SK-N-SH (cell line): ENCODE data around the gene TMED8. TPM values are rescaled to one million over a fixed set of nuclear protein-coding genes. Genes with fewer than 3 reads are reported as not detected.

Experiments
- CTCF ChIA-PET: fragments of 300-600, 350-600 bp; formaldehyde crosslinking; extraction: SDS; loops from one replicate; lab custom pipeline; 2021; lab: Yijun Ruan, JAX
- POLR2A ChIA-PET: fragments of 350-600 bp; sonication (Branson Sonifier 250); formaldehyde crosslinking; extraction: SDS; loops from one replicate; lab custom pipeline; 2020; ENCODE audit warnings: antibody characterized with exemption, inconsistent platforms; lab: Yijun Ruan, JAX
- DNase-seq: peaks from one replicate; pipeline ENCODE4 v3.0.0; 2012
- H2AFZ ChIP-seq: fragments of 200-600 bp; sonication (generic); 2 replicates; pipeline ENCODE4 v1.8.1; 2016; ENCODE audit warnings: antibody characterized with exemption, mild to moderate bottlenecking, low read depth
- H3F3A ChIP-seq: fragments of 200-600 bp; sonication (generic); replicated peaks from 2 replicates; pipeline ENCODE3; 2016; ENCODE audit warnings: antibody characterized with exemption, mild to moderate bottlenecking; ENCODE audit not compliant: insufficient read depth
- H3K27ac ChIP-seq, 2 experiments: fragments of 200-500 bp in 1 of 2; fragments of 200-600 bp in 1 of 2; sonication (Bioruptor generic) in 1 of 2; sonication (generic), shearing (Covaris generic) in 1 of 2; 2 replicates each; pipeline versions ENCODE4 v1.5.1 to v1.6.1; 2014 to 2016; ENCODE audit warnings: low read depth in 2 of 2, inconsistent platforms in 1 of 2, low read length in 1 of 2, mild to moderate bottlenecking in 1 of 2, mixed read lengths in 1 of 2
- H3K27me3 ChIP-seq: fragments of 200-600 bp; sonication (generic), shearing (Covaris generic); 2 replicates; pipeline ENCODE4 v1.6.1; 2016; ENCODE audit warnings: mixed run types; ENCODE audit not compliant: insufficient read depth
- H3K36me3 ChIP-seq, 2 experiments: fragments of 200-500 bp in 1 of 2; fragments of 200-600 bp in 1 of 2; sonication (Bioruptor generic) in 1 of 2; sonication (generic) in 1 of 2; replicated peaks in 1 of 2; 2 replicates each; pipeline versions ENCODE3 to v1.5.1; 2014 to 2016; ENCODE audit warnings: low read length in 1 of 2, mild to moderate bottlenecking in 1 of 2; ENCODE audit not compliant: insufficient read depth in 2 of 2, control insufficient read depth in 1 of 2
- H3K4me1 ChIP-seq, 2 experiments: fragments of 200-500 bp in 1 of 2; fragments of 200-600 bp in 1 of 2; sonication (Bioruptor generic) in 1 of 2; sonication (generic), shearing (Covaris generic) in 1 of 2; 2 replicates each; pipeline versions ENCODE4 v1.5.1 to v1.6.1; 2014 to 2016; ENCODE audit warnings: low read depth in 1 of 2, low read length in 1 of 2, mixed run types in 1 of 2; ENCODE audit not compliant: insufficient read depth in 2 of 2, control insufficient read depth in 1 of 2
- H3K4me2 ChIP-seq: fragments of 200-600 bp; sonication (generic), shearing (Covaris generic); 2 replicates; pipeline ENCODE4 v1.6.1; 2017; ENCODE audit warnings: mixed run types
- H3K4me3 ChIP-seq, 2 experiments: fragments of 200-500 bp in 1 of 2; fragments of 200-600 bp in 1 of 2; sonication (Bioruptor generic) in 1 of 2; sonication (generic), shearing (Covaris generic) in 1 of 2; 2 replicates each; pipeline versions ENCODE4 v1.5.1 to v1.8.1; 2014 to 2016; ENCODE audit warnings: low read depth in 2 of 2, inconsistent platforms in 1 of 2, low read length in 1 of 2, mild to moderate bottlenecking in 1 of 2, mixed read lengths in 1 of 2, moderate library complexity in 1 of 2
- H3K79me2 ChIP-seq: fragments of 200-600 bp; sonication (generic); 2 replicates; pipeline ENCODE4 v1.8.1; 2017; ENCODE audit warnings: mild to moderate bottlenecking; ENCODE audit not compliant: insufficient read depth
- H3K9ac ChIP-seq: fragments of 200-600 bp; sonication (generic); 2 replicates; pipeline ENCODE4 v1.6.1; 2017; ENCODE audit warnings: mixed run types
- H3K9me2 ChIP-seq: fragments of 200-600 bp; sonication (generic); 2 replicates; pipeline ENCODE4 v1.6.1; 2017; ENCODE audit warnings: mixed run types
- H3K9me3 ChIP-seq: fragments of 200-600 bp; sonication (generic); 2 replicates; pipeline ENCODE4 v1.6.1; 2017; ENCODE audit warnings: mixed run types, mild to moderate bottlenecking, moderate library complexity
- H4K20me1 ChIP-seq: fragments of 200-600 bp; sonication (generic); 2 replicates; pipeline ENCODE4 v1.6.1; 2017; ENCODE audit warnings: mild to moderate bottlenecking, mixed run types; ENCODE audit not compliant: insufficient read depth
- CHD2 ChIP-seq: fragments of 150-350 bp; IDR thresholded peaks from 2 replicates; pipeline ENCODE4 v1.6.1; 2018; ENCODE audit warnings: low read length; ENCODE audit not compliant: partially characterized antibody
- ELF1 ChIP-seq: IDR thresholded peaks from 2 replicates; pipeline ENCODE4 v1.4.0; 2012
- EP300 ChIP-seq, 2 experiments: IDR thresholded peaks; 2 replicates each; pipeline versions ENCODE4 v1.4.0 to v1.6.1; 2012; ENCODE audit warnings: borderline replicate concordance in 1 of 2, low read depth in 1 of 2, low read length in 1 of 2
- EZH2phosphoT487 ChIP-seq: fragments of 200-600 bp; sonication (generic); IDR thresholded peaks from 2 replicates; pipeline ENCODE4 v1.6.1; 2017; ENCODE audit warnings: low read depth, mixed run types, mild to moderate bottlenecking, antibody characterized with exemption, moderate library complexity, borderline replicate concordance
- GABPA ChIP-seq: IDR thresholded peaks from 2 replicates; pipeline ENCODE4 v1.4.0; 2012; ENCODE audit warnings: low read depth, mild to moderate bottlenecking
- MAX ChIP-seq: IDR thresholded peaks from 2 replicates; pipeline ENCODE4 v1.4.0; 2012; ENCODE audit warnings: low read depth
- MEF2A ChIP-seq: IDR thresholded peaks from 2 replicates; pipeline ENCODE4 v1.4.0; 2012; ENCODE audit warnings: low read depth, borderline replicate concordance
- MXI1 ChIP-seq: IDR thresholded peaks from 2 replicates; pipeline ENCODE4 v1.6.1; 2012; ENCODE audit warnings: mild to moderate bottlenecking, low read depth, low read length, improper control_type of control experiment
- NFIC ChIP-seq: IDR thresholded peaks from 2 replicates; pipeline ENCODE4 v1.4.0; 2012; ENCODE audit warnings: borderline replicate concordance
- POLR2AphosphoS5 ChIP-seq: IDR thresholded peaks from 2 replicates; pipeline ENCODE4 v1.6.1; 2012; ENCODE audit warnings: low read depth, low read length
- RAD21 ChIP-seq: IDR thresholded peaks from 2 replicates; pipeline ENCODE4 v1.6.1; 2012; ENCODE audit warnings: mild to moderate bottlenecking, low read length
- RCOR1 ChIP-seq: fragments of 150-350 bp; IDR thresholded peaks from 2 replicates; pipeline ENCODE4 v1.6.1; 2017; ENCODE audit warnings: antibody characterized with exemption, low read length
- RFX5 ChIP-seq: IDR thresholded peaks from 2 replicates; pipeline ENCODE4 v1.6.1; 2012; ENCODE audit warnings: mild to moderate bottlenecking, improper control_type of control experiment, low read length
- RXRA ChIP-seq: IDR thresholded peaks from 2 replicates; pipeline ENCODE4 v1.4.0; 2012; ENCODE audit warnings: low read depth, mild to moderate bottlenecking, borderline replicate concordance
- SIN3A ChIP-seq: IDR thresholded peaks from 2 replicates; pipeline ENCODE4 v1.6.1; 2012; ENCODE audit warnings: low read depth, mild to moderate bottlenecking, low read length, moderate library complexity, borderline replicate concordance
- TAF1 ChIP-seq: IDR thresholded peaks from 2 replicates; pipeline ENCODE4 v1.6.1; 2012; ENCODE audit warnings: low read depth, mild to moderate bottlenecking, low read length, moderate library complexity, borderline replicate concordance
- TCF12 ChIP-seq: IDR thresholded peaks from 2 replicates; pipeline ENCODE4 v1.4.0; 2012
- USF1 ChIP-seq: IDR thresholded peaks from 2 replicates; pipeline ENCODE4 v1.4.0; 2012; ENCODE audit warnings: low read depth, borderline replicate concordance
- USF2 ChIP-seq: fragments of 150-350 bp; IDR thresholded peaks from 2 replicates; pipeline ENCODE4 v1.6.1; 2017; ENCODE audit warnings: antibody characterized with exemption, low read length, low read depth, borderline replicate concordance
- YY1 ChIP-seq: IDR thresholded peaks from 2 replicates; pipeline ENCODE4 v1.4.0; 2012; ENCODE audit warnings: low read depth, mild to moderate bottlenecking
- ZBTB33 ChIP-seq: IDR thresholded peaks from 2 replicates; pipeline ENCODE4 v1.4.0; 2012; ENCODE audit warnings: low read depth, borderline replicate concordance
- WGBS: methylation state at CpG from one replicate; pipeline ENCODE4 v1.1.6; 2017; ENCODE audit warnings: low lambda C conversion rate; 5-methylcytosine and 5-hydroxymethylcytosine counted together
- polyA plus RNA-seq, 3 experiments: library from polyadenylated mRNA; depleted of rRNA; stranded (reverse); fragments of >200 nt; gene quantifications; 2 replicates each; pipeline ENCODE4 v1.2.3, GENCODE V29; 2012

Gene TMED8
- polyA plus RNA-seq, 1 of the 3 experiments (the other 2 are of a cell fraction), result 2.3 TPM

GRCh38 chr14:77311217-77311616, 65.7 kb downstream of the TMED8 start:
- Histone ChIP-seq H3K9ac (no peak overlapping the region), H3K79me2 (peaks cover 12% of the 10 kb centered on the region), H3K9me2 (no peaks in the 10 kb centered on the region), H3K36me3 (peaks cover 2 to 9% of the 10 kb centered on the region in 2 experiments), H3K27ac (no peak overlapping the region), H4K20me1 (peaks cover 9% of the 10 kb centered on the region), H2AFZ (no peak overlapping the region), H3K27me3 (no peaks in the 10 kb centered on the region), H3F3A (peaks cover 10% of the 10 kb centered on the region), H3K4me2 (no peak overlapping the region), H3K9me3 (no peaks in the 10 kb centered on the region), H3K4me3 (no peak overlapping the region), H3K4me1 (peaks cover 18 to 22% of the 10 kb centered on the region in 2 experiments)
- CTCF ChIA-PET, result interaction anchor here (0.8 to 8.0 kb wide), 5 partner anchors 9 to 171 kb away, joined by 3 to 143 read pairs (median 4); no protein-coding TSS in a partner anchor
- TF ChIP-seq MXI1, result no peak
- TF ChIP-seq YY1, result no peak
- no peak for TF ChIP-seq RFX5
- TF ChIP-seq TAF1, result no peak
- TF ChIP-seq USF2, result no peak
- TF ChIP-seq RXRA, result no peak
- TF ChIP-seq USF1, result no peak
- TF ChIP-seq RAD21, result no peak
- WGBS, result 95% methylated on average over 2 of the region's 2 CpGs
- DNase-seq, result no peak
- POLR2A ChIA-PET, result no interaction called here

GRCh38 chr14:77310026-77310425, 66.9 kb downstream of the TMED8 start:
- no peak for TF ChIP-seq ZBTB33
- TF ChIP-seq ELF1, result no peak
- TF ChIP-seq MAX, result no peak
- no peak for TF ChIP-seq YY1
- TF ChIP-seq POLR2AphosphoS5, result no peak
- no peak for TF ChIP-seq GABPA
- TF ChIP-seq NFIC, result no peak
- TF ChIP-seq USF1, result no peak
- no peak for TF ChIP-seq RCOR1
- no peak for TF ChIP-seq RXRA
- TF ChIP-seq TCF12, result no peak
- TF ChIP-seq MXI1, result no peak
- TF ChIP-seq USF2, result no peak
- TF ChIP-seq EP300 (IDR thresholded peaks at IDR 0.05; ENCODE audit: borderline replicate concordance in 1 of 2, low read depth in 1 of 2, low read length in 1 of 2), result no peak
- no peak for TF ChIP-seq TAF1
- TF ChIP-seq EZH2phosphoT487, result no peak
- no peak for TF ChIP-seq SIN3A
- no peak for TF ChIP-seq CHD2
- TF ChIP-seq MEF2A, result no peak
- CTCF ChIA-PET, result interaction anchor here (1.2 to 8.0 kb wide), 4 partner anchors 9 to 170 kb away, joined by 3 to 133 read pairs (median 4); no protein-coding TSS in a partner anchor

More at GRCh38 chr14:77310026-77310425, 66.9 kb downstream of the TMED8 start:
- POLR2A ChIA-PET, result no interaction called here
- peaks cover 9 to 10% of the 10 kb centered on the region in 2 experiments for H3K36me3 ChIP-seq
- peaks cover 9% of the 10 kb centered on the region; the same call in 1 of the 2 replicates for H3K79me2 ChIP-seq
- no peak overlapping the region for H3K27ac ChIP-seq
- peaks cover 10% of the 10 kb centered on the region for H3F3A ChIP-seq
- peaks cover 1% of the 10 kb centered on the region; the same call in 1 of the 2 replicates for H4K20me1 ChIP-seq
- H3K4me1 ChIP-seq, result peaks cover 19 to 22% of the 10 kb centered on the region in 2 experiments
- H3K4me3 ChIP-seq, result no peak overlapping the region
- no peak overlapping the region for H3K9ac ChIP-seq
- H2AFZ ChIP-seq, result no peak overlapping the region
- no peak overlapping the region for H3K4me2 ChIP-seq
- WGBS, result 82% methylated on average over 4 of the region's 4 CpGs
- DNase-seq, result no peak
- no peaks in the 10 kb centered on the region for H3K27me3 ChIP-seq
- no peaks in the 10 kb centered on the region for H3K9me2 ChIP-seq
- H3K9me3 ChIP-seq, result no peaks in the 10 kb centered on the region
